ENCODE results near the gene ELFN2.

ELFN2 gene

GRCh38 chr22:37427135-37427710 lies at the start of gene ELFN2:
Gene ELFN2, minus strand, starts transcription at chr22:37427479. Its CDS starts 51,945 bp downstream, at chr22:37375534.
- DNase-seq (ENCODE audit: extremely low read depth, low read depth) = no peak
- peak within 1 kb of the TSS; percentile 57 for H3K4me3 ChIP-seq (replicated peaks; ENCODE audit: low read depth, low read length)
- TF ChIP-seq CTCF (IDR thresholded peaks at IDR 0.05; ENCODE audit: low read depth, low read length, missing control alignments) = no peak

- no peak for DNase-seq (ENCODE audit: extremely low read depth, low read depth)
- H3K4me3 ChIP-seq (replicated peaks; ENCODE audit: low read depth, low read length) = no peak overlapping the region
- TF ChIP-seq CTCF (IDR thresholded peaks at IDR 0.05; ENCODE audit: low read depth, low read length, missing control alignments) = no peak
Observed at GRCh38 chr22:37476389-37477329, 49.4 kb upstream of the ELFN2 start.

GRCh38 chr22:37474447-37475090 lies 47.3 kb upstream of the ELFN2 start:
- DNase-seq (ENCODE audit: extremely low read depth, low read depth) = no peak

GRCh38 chr22:37473437-37473946 lies 46.2 kb upstream of the ELFN2 start:
- no peak overlapping the region for H3K4me3 ChIP-seq (replicated peaks; ENCODE audit: low read depth, low read length)
- DNase-seq (ENCODE audit: extremely low read depth, low read depth) = no peak
- TF ChIP-seq CTCF (IDR thresholded peaks at IDR 0.05; ENCODE audit: low read depth, low read length, missing control alignments) = no peak

More at GRCh38 chr22:37474447-37475090, 47.3 kb upstream of the ELFN2 start:
- no peak overlapping the region for H3K4me3 ChIP-seq (replicated peaks; ENCODE audit: low read depth, low read length)
- no peak for TF ChIP-seq CTCF (IDR thresholded peaks at IDR 0.05; ENCODE audit: low read depth, low read length, missing control alignments)

- no peak overlapping the region for H3K4me3 ChIP-seq (replicated peaks; ENCODE audit: low read depth, low read length)
- no peak for DNase-seq (ENCODE audit: extremely low read depth, low read depth)
Observed at GRCh38 chr22:37472418-37473006, 45.2 kb upstream of the ELFN2 start.

More at GRCh38 chr22:37472418-37473006, 45.2 kb upstream of the ELFN2 start:
- TF ChIP-seq CTCF (IDR thresholded peaks at IDR 0.05; ENCODE audit: low read depth, low read length, missing control alignments) = peak; percentile 79
